Measurements from ENCODE around the gene LAMTOR3. TPM values are rescaled to one million over a fixed set of nuclear protein-coding genes. Genes with fewer than 3 reads are reported as not detected.

LAMTOR3 gene
- polyA plus RNA-seq, 1 experiment, result 66.3 TPM

DNA sequence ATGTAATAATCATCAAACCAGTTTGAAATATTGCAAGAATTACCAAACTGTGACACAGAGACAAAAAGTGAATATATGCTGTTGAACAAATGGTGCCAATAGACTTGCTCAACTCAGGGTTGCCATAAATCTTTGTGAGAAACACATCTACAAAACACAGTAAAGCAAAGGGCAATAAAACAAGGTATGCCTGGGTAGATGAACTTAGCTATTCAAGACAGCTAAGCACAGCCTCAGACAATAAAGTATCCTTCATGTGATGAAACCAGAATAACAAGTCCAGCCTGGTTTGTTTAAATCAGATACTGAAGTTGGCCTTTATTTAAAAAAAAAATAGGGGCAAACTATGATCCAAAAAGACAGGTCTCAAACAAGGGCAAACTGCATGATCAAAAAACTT, 19.2 kb downstream of the LAMTOR3 start:
- POLR2A ChIA-PET, result no interaction called here
- no peak for TF ChIP-seq CTCF (IDR thresholded peaks at IDR 0.05; ENCODE audit: low read depth, low read length)
- CTCF ChIA-PET, result no interaction called here

GRCh38 chr4:99872570-99872969, 21.7 kb downstream of the LAMTOR3 start:
- ChIA-PET CTCF (no interaction called here), POLR2A (no interaction called here)
- H3K27me3 ChIP-seq (ENCODE audit: control insufficient read depth, insufficient read depth, low read length), result no peaks in the 10 kb centered on the region
- DNase-seq (ENCODE audit: low read depth, low spot score), result no peak
- no peak for TF ChIP-seq CTCF (IDR thresholded peaks at IDR 0.05; ENCODE audit: low read depth, low read length)
- H3K4me3 ChIP-seq (ENCODE audit: low read depth, low read length), result no peak overlapping the region
- no peaks in the 10 kb centered on the region for H3K9me3 ChIP-seq (ENCODE audit: control insufficient read depth, insufficient read depth, low read length)
- no peak overlapping the region for H3K27ac ChIP-seq (ENCODE audit: low read depth, low read length)

More for the DNA sequence above, 19.2 kb downstream of the LAMTOR3 start:
- H3K27me3 ChIP-seq (ENCODE audit: control insufficient read depth, insufficient read depth, low read length), result no peaks in the 10 kb centered on the region
- H3K27ac ChIP-seq (ENCODE audit: low read depth, low read length), result no peak overlapping the region
- H3K9me3 ChIP-seq (ENCODE audit: control insufficient read depth, insufficient read depth, low read length), result no peaks in the 10 kb centered on the region
- DNase-seq (ENCODE audit: low read depth, low spot score), result no peak
- no peak overlapping the region for H3K4me3 ChIP-seq (ENCODE audit: low read depth, low read length)

GRCh38 chr4:99868126-99868596, 26.1 kb downstream of the LAMTOR3 start:
- no peak for TF ChIP-seq CTCF (IDR thresholded peaks at IDR 0.05; ENCODE audit: low read depth, low read length)
- H3K27me3 ChIP-seq (ENCODE audit: control insufficient read depth, insufficient read depth, low read length), result peaks cover 2% of the 10 kb centered on the region
- CTCF ChIA-PET, result no interaction called here
- H3K9me3 ChIP-seq (ENCODE audit: control insufficient read depth, insufficient read depth, low read length), result no peaks in the 10 kb centered on the region
- POLR2A ChIA-PET, result no interaction called here
- peak; percentile 16 for DNase-seq (ENCODE audit: low read depth, low spot score)
- H3K27ac ChIP-seq (ENCODE audit: low read depth, low read length), result no peak overlapping the region
- no peak overlapping the region for H3K4me3 ChIP-seq (ENCODE audit: low read depth, low read length)

DNA sequence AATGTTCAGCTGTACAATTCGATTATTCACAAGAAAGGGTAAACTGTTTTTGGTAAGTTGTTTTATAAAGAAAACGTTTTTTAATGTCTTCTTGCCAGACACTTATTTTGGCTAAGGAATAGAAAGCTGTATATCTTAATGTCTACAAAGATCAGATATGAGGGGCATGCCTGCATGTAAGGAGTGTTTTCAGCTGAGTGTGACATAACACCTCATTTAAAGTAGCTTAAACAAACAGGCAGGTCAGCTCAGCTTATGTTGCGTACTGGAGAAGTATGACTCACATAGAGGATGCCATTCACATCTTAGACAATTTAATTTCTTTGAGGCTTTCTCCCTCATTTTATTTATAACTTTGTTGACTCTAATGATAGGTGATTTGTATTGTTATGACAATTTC, 30.4 kb downstream of the LAMTOR3 start:
- ChIA-PET POLR2A (no interaction called here), CTCF (interaction anchor here (0.7 kb wide), 2 partner anchors 36 to 454 kb away, joined by 4 to 6 read pairs; no protein-coding TSS in a partner anchor)
- TF ChIP-seq CTCF (IDR thresholded peaks at IDR 0.05; ENCODE audit: low read depth, low read length), result no peak
- H3K9me3 ChIP-seq (ENCODE audit: control insufficient read depth, insufficient read depth, low read length), result no peaks in the 10 kb centered on the region
- peaks cover 13% of the 10 kb centered on the region for H3K27me3 ChIP-seq (ENCODE audit: control insufficient read depth, insufficient read depth, low read length)
- no peak for DNase-seq (ENCODE audit: low read depth, low spot score)
- no peak overlapping the region for H3K4me3 ChIP-seq (ENCODE audit: low read depth, low read length)
- H3K27ac ChIP-seq (ENCODE audit: low read depth, low read length), result no peak overlapping the region

DNA sequence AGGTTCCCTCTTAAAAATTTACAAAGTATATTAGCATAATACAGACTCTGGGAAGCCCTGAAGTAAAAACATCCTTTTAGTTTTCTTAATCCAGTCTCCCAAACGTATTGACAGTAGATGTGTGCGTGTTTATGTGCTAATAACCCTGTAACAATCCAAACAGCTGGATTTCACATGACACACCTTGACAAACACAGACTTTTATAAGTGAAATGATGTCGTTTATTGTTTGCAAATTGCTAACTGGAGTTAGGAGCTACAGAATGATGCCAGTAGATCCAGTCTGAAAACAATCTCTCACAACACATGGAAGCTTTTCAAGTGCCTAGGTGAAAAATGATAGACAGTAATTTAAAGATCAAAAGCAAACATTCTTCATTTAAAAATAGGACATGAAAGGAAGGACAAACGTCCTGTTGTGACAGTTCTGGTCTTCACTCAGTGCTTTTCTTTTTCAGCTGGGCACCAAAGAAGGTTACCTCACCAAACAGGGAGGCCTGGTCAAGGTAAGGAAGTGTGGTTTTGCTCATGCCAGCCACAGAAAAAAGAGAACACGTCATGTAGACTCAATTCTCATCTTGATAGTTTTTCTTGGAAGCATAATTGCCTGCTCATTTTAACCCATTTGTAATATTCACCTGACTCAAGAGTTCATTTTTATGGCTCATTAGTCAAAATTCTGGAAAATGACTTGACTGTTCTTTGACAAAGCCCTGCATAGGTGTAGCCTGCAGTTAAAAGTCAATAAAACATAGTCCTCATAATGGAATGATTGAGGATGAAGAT, 32.9 kb downstream of the LAMTOR3 start:
- CTCF ChIA-PET, result interaction anchor here (1.3 kb wide), 1 partner anchor 53 kb away, joined by 3 read pairs; no protein-coding TSS in a partner anchor
- peaks cover 13% of the 10 kb centered on the region for H3K27me3 ChIP-seq (ENCODE audit: control insufficient read depth, insufficient read depth, low read length)
- H3K4me3 ChIP-seq (ENCODE audit: low read depth, low read length), result no peak overlapping the region
- TF ChIP-seq CTCF (IDR thresholded peaks at IDR 0.05; ENCODE audit: low read depth, low read length), result no peak
- POLR2A ChIA-PET, result no interaction called here
- H3K27ac ChIP-seq (ENCODE audit: low read depth, low read length), result no peak overlapping the region
- no peaks in the 10 kb centered on the region for H3K9me3 ChIP-seq (ENCODE audit: control insufficient read depth, insufficient read depth, low read length)
- no peak for DNase-seq (ENCODE audit: low read depth, low spot score)
